ENCODE data around the gene DCAF7.

DCAF7 gene

DNA sequence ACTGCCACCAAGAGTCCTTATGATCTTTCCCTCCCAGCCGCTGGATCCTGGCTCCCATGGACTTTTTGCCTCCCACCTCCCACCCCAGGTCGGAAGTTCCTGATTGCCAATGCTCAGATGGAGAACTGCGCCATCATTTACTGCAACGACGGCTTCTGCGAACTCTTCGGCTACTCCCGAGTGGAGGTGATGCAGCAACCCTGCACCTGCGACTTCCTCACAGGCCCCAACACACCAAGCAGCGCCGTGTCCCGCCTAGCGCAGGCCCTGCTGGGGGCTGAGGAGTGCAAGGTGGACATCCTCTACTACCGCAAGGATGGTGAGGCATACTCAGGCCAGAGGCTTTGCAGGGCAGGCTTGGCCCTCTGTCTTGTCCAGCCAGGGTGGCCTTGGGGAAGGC is 26.2 kb upstream of the DCAF7 start:
- no peak for DNase-seq (ENCODE audit: low read depth in 2 of 2)

DNA sequence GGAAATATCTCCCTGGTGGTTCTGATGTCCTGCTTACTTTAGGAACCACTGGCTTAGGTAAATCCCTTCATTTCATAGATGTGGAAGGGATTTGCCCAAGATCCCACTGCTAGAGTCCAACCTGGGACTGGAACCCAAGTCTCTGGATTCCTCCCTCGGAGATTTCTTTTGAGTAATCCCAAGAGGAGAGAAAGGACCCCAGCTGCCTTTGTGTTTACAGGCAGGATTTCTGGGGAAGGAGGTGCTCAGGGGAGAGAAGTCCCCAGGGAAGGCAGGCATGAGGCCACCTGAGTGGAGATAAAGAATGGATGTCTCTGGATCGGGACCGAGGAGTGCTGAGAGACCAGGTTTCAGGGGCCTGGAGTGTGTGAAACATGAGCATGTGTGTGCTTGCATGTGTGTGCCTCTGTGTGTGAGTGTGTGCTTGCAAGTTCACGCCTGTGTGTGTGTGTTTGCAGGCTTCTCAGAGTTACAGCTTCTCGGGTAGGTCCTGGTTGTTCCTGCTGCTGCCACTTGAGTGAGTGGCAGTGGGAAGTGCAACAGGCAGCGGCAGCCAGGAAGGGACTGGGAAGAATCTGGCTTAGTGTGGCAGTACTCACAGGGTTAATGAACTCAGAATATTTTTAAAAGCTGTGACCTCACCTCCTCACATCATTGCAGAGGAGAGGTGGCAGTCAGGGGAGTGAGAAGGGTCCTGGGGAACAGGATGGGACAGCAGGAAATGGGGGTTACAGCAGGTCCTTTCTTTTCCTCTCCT is 24.9 kb upstream of the DCAF7 start:
- DNase-seq (ENCODE audit: low read depth in 2 of 2) = no peak

DNA sequence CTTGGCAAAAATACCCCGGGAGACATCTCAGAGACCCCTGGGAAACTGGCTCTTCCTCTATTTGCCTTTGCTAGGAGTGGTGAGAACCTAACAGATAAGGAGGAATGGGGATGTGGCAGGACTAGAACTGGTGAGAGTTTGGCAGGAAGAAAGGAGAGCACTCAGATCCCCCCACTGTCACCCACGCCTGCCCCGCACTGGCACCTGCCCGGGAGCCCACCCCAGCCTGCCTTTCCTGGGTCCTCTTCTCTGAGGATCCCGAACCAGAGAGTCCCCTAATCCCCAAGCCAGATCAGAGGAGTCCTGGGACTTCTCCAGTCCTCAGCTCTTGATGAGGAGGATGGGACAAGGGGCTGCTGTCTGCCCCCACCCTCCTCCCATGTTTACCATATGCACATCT is 23.4 kb upstream of the DCAF7 start:
- DNase-seq (ENCODE audit: low read depth in 2 of 2) = no peak

DNA sequence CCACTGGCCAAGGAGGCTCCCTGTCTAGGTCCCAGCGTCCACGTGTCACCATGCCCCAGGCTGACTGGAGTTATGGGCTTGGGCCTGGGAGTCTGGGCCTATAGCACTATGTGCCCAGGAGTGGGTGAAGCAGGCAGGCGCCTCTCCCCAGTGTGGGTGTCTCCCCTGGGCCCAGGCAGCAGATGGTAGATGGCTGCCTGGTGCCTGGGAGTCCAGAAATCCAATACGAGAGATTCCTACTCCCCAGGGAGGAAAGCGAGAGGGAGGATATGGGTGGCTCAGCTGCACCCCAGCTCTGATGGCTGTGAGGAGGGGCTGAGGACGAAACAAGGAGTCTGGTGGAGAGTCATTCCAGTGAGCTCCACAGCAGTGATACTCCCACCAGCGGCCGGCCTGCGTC is 22.1 kb upstream of the DCAF7 start:
- no peak for DNase-seq (ENCODE audit: low read depth in 2 of 2)

DNA sequence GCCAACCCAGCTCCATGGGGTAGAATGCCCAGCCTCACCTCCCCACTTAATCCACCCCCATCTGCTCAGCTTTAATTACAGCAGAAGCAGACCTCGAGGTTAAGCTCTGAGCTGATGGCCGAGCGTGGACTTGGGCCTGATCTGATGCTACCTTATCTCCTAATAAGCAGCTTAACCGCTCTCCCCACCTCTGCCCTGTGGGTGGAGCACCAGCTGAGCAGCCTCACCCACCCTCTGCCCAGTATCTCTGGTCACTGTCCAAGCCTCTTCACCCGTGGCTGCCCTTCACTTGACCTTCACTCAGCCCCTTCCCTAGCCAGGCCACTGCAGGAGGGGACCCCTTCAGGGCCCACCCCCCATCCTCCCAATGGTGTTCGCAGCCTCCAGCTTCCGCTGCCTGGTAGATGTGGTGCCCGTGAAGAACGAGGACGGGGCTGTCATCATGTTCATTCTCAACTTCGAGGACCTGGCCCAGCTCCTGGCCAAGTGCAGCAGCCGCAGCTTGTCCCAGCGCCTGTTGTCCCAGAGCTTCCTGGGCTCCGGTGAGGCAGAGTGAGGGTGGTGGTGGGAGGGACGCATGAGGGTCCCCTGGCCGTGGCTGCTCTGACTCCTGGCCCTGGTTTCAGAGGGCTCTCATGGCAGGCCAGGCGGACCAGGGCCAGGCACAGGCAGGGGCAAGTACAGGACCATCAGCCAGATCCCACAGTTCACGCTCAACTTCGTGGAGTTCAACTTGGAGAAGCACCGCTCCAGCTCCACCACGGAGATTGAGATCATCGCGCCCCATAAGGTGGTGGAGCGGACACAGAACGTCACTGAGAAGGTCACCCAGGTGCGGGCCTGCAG is 20.3 kb upstream of the DCAF7 start:
- no peak for DNase-seq (ENCODE audit: low read depth in 2 of 2)

DNA sequence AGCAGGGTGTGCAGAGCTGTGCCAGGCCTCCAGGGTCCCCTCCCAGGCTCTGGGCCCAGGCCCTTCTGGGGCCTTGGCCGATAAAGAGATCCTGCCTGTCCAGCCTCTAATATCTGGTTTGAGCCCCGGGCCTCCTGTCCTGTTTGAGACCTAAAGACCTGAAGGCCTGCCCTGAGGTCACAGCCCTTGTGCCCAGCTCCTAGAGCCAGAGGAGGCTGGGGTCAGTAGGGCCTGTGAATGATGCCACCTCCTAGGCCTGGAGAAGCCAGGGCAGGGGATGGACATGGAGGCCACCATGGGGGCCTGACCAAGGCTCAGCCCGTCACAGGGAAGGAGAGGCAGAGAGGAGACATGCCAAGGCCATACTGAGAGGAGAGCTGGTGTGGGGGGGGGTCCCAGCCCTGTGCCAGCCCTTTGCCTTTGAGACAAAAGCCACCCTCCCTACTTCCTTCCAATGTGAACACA is 19.7 kb upstream of the DCAF7 start:
- DNase-seq (ENCODE audit: low read depth in 2 of 2) = no peak

DNA sequence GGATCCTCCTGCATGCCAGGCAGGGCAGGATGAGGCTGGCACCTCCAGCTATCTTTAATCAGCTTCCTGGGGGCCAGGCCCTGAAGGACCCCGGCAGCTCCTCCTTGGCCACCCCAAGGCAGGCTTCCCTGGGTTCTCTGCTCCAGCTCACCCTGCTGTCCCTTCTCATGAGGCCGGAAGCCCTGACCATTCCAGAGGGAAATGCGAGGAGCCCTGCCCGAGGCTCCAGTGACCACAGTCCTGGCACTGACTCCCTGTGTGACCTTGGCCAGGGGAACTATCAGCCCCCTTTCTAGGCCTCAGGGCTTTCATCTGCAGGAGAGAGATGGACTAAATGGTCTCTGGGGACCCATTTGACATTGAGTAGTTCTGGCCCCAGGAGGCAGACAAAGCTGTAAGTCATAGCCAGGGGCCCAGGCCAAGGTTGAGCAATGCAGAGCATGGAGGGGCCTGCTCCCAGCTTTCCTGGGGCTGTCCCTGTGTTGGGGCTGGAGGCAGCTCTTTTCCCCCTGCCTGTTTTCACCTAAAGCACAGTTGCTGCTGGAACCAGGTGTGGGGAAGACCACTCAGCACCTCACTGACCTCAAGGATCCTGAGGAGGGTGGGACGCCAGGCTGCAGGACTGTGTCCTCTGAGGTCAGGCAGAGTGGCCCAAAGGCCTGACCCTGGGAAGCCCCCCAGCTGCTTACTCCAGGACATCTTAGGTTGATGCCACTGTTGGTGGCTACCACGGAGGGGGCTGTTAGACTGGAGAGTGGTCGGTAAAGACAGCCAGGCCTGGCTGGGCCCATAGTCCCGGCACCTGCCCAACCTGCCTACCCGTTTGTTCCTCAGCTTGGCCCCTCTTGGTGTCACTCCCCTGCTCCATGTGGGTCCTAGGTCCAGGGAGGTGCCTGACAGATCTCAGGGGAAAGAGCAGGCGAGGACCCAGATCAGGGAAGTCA is 19.0 kb upstream of the DCAF7 start:
- DNase-seq (ENCODE audit: low read depth in 2 of 2) = no peak

DNA sequence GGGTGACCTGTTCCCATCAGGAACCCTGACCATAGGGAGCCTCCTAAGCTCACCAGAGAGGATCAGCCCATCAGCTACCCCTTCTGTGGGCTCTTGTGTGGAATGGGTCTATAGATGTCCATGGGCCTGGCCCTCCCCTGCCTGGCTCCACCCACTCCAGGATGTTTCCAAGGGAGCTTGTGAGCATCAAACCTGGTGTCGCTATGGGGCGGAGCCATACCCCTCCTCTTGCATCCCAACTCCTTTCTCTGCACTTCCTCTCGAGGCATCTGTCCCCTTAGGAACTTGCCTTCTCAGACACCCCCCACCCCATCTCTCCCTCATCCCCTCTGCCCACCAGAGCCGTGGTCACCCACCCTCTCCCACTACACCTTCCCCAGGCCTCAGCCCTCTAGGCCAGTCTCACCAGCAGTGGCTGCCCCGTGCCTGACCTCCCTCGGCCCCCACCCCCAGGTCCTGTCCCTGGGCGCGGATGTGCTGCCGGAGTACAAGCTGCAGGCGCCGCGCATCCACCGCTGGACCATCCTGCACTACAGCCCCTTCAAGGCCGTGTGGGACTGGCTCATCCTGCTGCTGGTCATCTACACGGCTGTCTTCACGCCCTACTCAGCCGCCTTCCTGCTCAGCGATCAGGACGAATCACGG is 16.7 kb upstream of the DCAF7 start:
- DNase-seq (ENCODE audit: low read depth in 2 of 2) = no peak

DNA sequence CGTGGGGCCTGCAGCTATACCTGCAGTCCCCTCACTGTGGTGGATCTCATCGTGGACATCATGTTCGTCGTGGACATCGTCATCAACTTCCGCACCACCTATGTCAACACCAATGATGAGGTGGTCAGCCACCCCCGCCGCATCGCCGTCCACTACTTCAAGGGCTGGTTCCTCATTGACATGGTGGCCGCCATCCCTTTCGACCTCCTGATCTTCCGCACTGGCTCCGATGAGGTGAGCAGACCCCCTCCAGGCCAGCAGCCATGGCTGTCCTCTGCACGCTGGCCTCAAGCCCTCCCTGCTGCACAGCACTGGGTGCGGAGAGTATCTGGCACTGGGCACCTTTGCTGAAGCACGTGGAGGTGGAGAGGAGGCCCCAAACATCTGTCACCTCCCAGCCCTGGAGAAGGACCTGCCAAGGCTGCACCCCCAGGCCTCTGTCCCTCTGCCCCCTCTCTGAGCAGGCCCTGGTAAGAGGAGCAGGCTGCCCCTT is 16.2 kb upstream of the DCAF7 start:
- no peak for DNase-seq (ENCODE audit: low read depth in 2 of 2)

DNA sequence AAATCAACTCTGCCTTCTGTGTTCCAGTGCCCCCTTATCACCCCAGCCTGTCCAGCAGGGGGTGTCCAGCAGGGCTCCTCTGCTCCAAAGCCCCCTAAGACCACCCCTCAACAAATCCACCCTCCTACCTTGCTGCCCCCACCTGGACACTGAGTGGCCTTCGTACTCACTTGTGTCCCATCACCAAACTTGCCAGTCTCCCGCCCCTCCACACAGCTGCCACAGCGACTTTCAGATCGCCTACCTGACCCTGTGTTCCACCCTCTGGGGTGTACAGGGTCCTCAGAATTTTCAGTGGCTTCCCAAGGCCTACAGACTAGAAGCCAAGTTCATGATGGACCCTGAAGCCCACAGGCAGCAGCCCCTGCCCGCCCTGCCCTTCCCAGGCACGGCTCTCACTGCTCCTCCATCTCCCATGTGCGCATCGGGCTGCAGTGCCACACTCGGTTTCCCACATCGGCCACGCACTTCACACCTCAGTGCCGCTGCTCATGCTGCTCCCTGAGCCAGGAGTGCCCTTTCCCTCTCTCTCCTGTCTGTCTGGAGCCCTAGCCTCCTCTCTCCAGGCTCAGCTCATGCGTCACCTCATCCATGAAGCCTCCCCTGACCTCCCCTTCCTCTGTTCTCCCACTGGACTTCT is 15.3 kb upstream of the DCAF7 start:
- no peak for DNase-seq (ENCODE audit: low read depth in 2 of 2)

DNA sequence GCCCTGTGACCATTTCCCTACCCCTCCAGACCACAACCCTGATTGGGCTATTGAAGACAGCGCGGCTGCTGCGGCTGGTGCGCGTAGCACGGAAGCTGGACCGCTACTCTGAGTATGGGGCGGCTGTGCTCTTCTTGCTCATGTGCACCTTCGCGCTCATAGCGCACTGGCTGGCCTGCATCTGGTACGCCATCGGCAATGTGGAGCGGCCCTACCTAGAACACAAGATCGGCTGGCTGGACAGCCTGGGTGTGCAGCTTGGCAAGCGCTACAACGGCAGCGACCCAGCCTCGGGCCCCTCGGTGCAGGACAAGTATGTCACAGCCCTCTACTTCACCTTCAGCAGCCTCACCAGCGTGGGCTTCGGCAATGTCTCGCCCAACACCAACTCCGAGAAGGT is 14.6 kb upstream of the DCAF7 start:
- DNase-seq (ENCODE audit: low read depth in 2 of 2) = no peak

DNA sequence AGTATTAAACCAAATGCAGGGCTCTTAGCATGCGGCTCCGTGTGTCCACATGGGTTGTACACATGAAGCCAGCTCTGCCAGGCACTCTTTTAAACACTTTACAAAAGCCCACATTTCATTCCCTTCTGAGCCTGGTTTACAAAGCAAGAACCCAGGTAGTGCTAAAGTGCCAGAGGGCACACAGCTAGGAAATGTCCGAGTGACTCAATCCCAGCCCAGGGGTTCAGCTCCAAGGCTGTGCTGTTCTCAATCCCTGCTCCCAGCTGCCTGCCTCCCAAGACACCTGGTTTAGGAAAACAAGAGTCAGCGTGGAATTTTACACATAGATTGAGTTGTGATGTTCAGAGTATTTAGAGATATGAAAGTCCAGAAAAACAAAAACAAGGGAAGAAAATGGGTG is 13.3 kb upstream of the DCAF7 start:
- DNase-seq (ENCODE audit: low read depth in 2 of 2) = no peak

DNA sequence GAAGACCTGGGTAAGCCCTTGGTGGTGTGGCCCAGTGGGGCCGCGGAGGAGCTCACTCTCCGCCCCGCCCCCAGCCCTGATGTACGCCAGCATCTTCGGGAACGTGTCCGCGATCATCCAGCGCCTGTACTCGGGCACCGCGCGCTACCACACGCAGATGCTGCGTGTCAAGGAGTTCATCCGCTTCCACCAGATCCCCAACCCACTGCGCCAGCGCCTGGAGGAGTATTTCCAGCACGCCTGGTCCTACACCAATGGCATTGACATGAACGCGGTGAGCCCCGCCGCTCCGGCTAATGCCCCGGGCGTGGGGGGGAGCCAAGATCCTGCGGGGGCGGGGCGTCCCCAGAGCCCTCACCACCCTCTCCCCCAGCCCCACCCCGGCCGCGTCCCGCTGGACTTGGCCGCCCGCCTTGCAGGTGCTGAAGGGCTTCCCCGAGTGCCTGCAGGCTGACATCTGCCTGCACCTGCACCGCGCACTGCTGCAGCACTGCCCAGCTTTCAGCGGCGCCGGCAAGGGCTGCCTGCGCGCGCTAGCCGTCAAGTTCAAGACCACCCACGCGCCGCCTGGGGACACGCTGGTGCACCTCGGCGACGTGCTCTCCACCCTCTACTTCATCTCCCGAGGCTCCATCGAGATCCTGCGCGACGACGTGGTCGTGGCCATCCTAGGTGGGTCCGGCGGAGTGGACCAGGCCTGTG is 12.1 kb upstream of the DCAF7 start:
- DNase-seq (ENCODE audit: low read depth in 2 of 2) = no peak

DNA sequence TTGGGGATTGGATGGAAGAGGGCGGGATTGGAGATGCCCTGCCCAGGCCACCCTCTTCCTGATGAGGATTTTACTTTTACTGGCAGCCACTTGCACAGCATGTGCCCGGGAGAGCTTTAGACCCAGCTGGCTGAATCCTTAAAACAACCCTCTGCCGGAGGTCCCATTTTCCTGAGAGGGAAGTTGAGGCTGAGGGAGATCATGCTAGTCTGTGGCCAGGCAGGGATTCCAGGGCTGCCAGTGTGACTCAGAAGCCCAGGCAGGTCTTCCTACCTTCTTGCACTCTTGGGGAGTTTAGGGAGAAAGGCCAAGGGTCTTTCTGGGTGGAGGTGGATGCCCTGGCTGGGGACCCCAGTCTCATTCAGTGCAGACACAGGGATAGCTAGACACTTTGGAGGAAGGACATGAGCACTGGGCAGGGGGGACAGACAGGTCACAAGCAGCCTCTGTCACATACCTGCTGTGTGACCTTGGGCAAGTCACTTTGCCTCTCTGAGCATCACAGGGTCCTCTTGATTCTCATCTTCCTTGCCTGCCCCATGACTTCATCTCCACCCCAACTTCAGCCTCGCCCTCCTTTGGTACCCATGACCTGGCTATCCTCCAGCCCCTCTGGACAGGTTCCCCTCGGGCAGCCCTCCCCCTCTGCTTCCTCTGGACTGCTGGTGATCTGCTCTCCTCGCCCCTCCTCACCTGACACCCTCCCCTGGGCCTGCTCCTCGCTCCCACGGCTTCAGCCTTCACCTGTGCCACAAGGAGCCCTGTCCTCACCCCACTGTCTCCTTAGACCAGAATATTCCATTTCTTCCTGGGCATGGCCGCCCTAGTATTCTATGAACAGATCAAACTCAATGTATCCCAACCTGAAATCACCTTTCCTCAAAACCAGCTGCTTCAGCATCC is 11.3 kb upstream of the DCAF7 start:
- DNase-seq (ENCODE audit: low read depth in 2 of 2) = no peak

DNA sequence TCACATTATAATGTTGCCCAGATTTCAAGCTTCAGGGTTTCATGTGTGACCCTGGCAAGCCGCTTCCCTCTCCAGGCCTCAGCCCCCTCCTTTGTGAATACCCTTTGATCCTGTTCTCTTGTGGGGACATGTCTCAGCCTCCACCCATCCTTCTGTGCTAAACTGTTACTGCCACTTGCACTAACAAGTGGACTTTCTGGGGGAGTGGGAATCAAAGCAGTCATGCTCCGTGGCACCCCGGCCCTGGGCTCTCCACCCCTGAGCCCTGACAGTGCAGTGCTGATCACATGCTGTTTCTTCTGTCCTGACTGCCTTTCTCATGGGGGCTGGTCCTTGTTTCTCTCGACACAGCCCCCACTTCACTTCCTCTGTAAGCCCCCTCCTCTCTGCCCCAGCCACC is 9.7 kb upstream of the DCAF7 start:
- no peak for DNase-seq (ENCODE audit: low read depth in 2 of 2)

DNA sequence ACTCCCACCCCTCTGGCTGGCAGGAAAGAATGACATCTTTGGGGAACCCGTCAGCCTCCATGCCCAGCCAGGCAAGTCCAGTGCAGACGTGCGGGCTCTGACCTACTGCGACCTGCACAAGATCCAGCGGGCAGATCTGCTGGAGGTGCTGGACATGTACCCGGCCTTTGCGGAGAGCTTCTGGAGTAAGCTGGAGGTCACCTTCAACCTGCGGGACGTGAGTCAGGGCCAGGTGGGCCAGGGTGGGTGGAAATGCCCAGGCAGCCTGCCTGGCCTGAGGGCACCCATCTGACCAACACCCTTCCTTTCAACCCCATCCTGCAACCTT is 8.1 kb upstream of the DCAF7 start:
- no peak for DNase-seq (ENCODE audit: low read depth in 2 of 2)

DNA sequence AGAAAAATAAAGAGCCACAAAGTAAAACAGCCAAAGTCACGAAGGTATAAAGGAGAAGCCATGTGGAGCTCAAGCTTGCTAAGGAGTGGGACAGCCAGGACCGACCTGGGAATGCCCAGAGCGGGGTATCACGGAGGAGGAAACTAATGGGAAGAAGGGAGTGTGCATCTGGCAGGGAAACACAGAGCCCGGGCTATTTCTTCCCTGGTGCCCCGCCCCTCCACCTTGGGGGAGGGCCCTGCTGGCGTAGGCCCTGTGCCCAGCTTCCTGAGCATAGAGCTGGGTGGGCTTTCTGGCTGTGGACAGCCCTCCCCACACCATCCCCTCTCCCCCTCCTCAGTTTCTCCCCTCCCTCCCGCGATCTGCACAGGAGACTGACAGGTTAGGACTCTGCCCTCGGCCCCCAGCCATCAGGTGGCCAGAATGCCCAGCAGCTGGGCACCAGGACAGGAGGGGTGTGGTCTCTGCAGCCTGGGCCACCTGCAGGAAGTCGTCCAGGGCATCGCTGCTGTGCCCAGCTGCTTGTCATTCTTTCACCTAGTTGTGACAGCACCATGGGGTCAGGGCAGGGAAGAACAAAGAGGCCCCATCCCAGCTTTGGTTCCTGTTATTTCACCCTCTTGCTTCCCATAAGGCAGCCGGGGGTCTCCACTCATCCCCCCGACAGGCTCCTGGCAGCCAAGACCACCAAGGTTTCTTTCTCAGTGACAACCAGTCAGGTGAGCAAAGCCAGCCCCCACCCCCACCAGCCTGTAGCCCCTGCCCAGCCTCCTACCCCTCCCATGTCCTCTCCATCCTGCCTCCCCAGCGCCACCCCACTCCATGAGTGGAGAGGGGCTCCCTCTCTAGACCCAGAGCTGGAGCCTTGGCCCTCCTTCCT is 7.1 kb upstream of the DCAF7 start:
- no peak for DNase-seq (ENCODE audit: low read depth in 2 of 2)

DNA sequence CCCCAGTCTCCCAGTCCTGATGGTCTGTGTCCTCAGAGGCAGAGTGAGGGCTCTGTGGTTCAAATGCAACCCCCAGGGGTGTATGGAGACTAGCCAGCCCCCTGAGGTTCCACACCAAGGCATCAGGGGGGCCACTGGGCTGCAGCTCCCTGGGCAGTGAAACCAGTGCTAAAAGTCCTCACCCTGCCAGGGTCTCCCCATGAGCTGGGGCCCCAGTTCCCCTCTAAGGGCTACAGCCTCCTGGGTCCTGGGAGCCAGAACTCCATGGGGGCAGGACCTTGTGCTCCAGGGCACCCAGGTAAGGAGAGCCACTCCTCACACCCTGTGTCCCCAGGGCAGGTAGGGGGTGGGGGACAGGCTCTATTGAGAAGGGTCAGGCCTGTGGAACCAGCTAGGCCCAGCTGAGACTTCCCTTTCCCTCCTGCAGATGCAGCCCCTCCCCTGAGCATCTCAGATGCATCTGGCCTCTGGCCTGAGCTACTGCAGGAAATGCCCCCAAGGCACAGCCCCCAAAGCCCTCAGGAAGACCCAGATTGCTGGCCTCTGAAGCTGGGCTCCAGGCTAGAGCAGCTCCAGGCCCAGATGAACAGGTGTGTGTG is 6.4 kb upstream of the DCAF7 start:
- DNase-seq (ENCODE audit: low read depth in 2 of 2) = no peak

All from stimulated activated CD4-positive, alpha-beta T cell treated with anti-CD3 and anti-CD28 coated beads, Interleukin-12 subunit alpha, Interleukin-12 subunit beta, amount 100 ng/mL, for 24 hours (primary cell).